ENCODE measurements around the gene DNM3.

DNM3 gene

DNA sequence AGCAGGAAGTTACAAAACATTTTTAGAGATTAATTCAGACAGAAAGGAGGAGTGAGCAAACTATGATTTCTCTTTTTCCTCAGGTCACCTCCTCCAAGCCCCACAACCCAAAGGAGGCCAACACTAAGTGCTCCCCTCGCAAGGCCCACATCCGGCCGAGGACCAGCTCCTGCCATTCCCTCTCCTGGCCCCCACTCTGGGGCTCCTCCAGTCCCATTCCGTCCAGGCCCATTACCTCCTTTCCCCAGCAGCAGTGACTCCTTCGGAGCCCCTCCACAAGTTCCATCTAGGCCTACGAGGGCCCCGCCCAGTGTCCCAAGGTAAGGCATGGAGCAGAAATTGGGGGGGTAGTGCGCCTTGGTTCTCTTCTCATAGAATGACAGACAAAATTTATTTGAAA, 547.2 kb downstream of the DNM3 start:
- in situ Hi-C loops (cut with MboI; ENCODE audit: low pct_unique_long_range_greater_than_20kb, low sequenced_read_pairs, unreplicated experiment), result loop anchor here (25.0 kb wide), 1 partner anchor 201 kb away; no protein-coding TSS in a partner anchor
- TF ChIP-seq, protein P1, sequence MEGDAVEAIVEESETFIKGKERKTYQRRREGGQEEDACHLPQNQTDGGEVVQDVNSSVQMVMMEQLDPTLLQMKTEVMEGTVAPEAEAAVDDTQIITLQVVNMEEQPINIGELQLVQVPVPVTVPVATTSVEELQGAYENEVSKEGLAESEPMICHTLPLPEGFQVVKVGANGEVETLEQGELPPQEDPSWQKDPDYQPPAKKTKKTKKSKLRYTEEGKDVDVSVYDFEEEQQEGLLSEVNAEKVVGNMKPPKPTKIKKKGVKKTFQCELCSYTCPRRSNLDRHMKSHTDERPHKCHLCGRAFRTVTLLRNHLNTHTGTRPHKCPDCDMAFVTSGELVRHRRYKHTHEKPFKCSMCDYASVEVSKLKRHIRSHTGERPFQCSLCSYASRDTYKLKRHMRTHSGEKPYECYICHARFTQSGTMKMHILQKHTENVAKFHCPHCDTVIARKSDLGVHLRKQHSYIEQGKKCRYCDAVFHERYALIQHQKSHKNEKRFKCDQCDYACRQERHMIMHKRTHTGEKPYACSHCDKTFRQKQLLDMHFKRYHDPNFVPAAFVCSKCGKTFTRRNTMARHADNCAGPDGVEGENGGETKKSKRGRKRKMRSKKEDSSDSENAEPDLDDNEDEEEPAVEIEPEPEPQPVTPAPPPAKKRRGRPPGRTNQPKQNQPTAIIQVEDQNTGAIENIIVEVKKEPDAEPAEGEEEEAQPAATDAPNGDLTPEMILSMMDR (IDR thresholded peaks at IDR 0.05; ENCODE audit: extremely low read depth, insufficient read depth, missing control alignments), result no peak

DNA sequence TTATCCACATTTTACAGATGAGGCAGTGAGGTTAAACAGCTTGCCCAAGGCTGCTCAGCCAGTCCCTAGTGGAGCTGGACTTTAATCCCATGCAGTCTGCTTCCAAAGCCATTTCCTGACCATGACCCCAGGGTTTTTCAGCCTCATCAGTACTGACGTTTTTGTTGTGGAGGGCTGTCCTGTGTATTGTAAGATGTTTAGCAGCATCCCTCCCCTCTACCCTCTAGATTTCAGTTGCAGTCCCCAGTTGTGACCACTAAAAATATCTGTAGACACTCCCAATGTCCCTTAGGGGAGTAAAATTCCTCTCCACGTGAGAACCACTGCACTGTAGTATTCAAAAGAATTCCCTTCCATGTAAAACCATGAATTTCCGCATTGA, 549.0 kb downstream of the DNM3 start:
- in situ Hi-C loops (cut with MboI; ENCODE audit: low pct_unique_long_range_greater_than_20kb, low sequenced_read_pairs, unreplicated experiment), result loop anchor here (10.0 to 25.0 kb wide), 3 partner anchors 45 to 385 kb away; no protein-coding TSS in a partner anchor
- TF ChIP-seq, protein P1 (IDR thresholded peaks at IDR 0.05; ENCODE audit: extremely low read depth, insufficient read depth, missing control alignments), result no peak
- DNase-seq (ENCODE audit: low spot score), result no peak

More for the DNA sequence above, 547.2 kb downstream of the DNM3 start:
- DNase-seq (ENCODE audit: low spot score), result no peak

DNA sequence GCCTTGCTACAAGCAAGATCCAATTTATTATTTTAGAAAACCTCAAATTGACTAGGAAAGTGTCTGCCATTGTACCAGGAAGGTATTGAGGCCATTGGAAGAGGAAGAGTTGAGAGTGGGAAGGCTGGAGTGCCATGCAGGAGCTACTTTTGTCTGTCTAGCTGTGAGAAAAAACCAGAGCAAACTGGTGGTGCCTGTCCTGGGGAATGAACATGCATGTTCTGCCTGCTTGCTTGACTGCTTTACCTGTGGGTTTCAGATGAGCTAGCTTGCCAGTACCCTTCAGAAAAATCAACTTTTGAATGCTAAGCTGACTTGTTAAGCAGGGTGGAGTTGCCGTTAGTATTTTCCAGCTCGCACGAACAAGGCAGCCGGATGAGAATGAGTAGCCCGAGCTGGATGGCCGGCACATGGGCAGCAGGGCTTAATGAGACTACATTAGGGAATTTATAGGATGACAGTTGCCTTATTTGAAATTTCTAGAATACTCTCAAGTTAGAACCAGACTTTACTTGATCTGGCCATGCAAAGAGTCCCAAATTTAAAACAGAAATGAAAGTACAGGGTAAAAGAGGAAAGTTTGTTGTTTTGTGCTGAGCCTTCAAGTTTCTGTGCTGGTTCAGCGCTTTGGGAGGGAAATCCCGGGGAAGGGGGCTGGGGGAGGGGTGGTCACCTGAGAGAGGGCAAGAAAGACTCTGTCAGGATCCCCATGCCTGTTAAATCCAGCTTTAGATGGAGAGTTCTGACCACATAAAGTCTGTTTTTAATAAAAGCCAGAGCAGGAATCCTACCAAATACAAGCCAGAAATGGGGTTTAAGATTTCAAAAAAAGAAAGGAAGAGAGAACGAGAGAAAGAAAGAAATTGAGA, 549.6 kb downstream of the DNM3 start:
- DNase-seq (ENCODE audit: low spot score), result peak; percentile 49
- in situ Hi-C loops (cut with MboI; ENCODE audit: low pct_unique_long_range_greater_than_20kb, low sequenced_read_pairs, unreplicated experiment), result loop anchor here (10.0 to 25.0 kb wide), 3 partner anchors 46 to 386 kb away; no protein-coding TSS in a partner anchor
- TF ChIP-seq, protein P1 (IDR thresholded peaks at IDR 0.05; ENCODE audit: extremely low read depth, insufficient read depth, missing control alignments), result no peak

DNA sequence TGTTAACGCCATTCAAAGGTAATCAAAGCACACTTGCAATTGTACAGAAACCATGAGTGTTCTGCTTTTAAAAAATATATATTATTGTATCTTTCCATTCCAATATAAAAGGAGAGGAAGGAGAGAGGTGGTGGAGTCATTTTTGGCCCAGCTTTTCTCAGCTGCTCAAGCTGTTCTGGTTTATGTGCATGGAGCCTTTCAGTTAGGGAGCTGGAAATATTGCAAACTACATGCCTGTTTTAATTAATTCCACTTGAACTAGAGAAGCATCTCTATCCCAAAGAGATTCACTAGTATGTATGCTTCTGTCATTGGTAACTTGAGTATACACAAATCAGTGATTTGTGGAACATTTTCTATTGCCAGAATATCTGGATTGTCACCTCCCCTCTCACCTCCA, 550.7 kb downstream of the DNM3 start:
- no peak for DNase-seq (ENCODE audit: low spot score)
- TF ChIP-seq, protein P1 (IDR thresholded peaks at IDR 0.05; ENCODE audit: extremely low read depth, insufficient read depth, missing control alignments), result no peak
- in situ Hi-C loops (cut with MboI; ENCODE audit: low pct_unique_long_range_greater_than_20kb, low sequenced_read_pairs, unreplicated experiment), result loop anchor here (10.0 to 25.0 kb wide), 3 partner anchors 47 to 387 kb away; no protein-coding TSS in a partner anchor

DNA sequence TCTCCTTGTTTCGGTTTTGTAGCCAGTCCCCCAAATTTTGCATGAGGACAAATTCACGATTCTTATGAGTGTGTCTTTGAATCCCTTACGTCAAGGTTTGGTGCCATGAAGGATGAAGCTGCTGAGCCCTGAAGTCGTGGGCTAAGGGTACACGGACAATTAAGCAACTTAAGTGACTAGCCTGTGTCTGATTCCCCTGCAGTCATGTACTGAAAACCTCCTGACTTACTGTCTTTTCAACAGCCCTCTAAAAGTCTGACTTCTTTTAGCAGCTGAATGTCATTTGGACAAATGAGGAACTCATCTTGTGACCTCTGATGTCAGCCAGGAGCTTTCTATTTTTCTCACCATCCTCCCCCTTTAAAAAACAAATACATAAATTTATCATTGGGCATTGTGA, 552.1 kb downstream of the DNM3 start:
- TF ChIP-seq, protein P1 (IDR thresholded peaks at IDR 0.05; ENCODE audit: extremely low read depth, insufficient read depth, missing control alignments), result no peak
- peak; percentile 24 for DNase-seq (ENCODE audit: low spot score)
- in situ Hi-C loops (cut with MboI; ENCODE audit: low pct_unique_long_range_greater_than_20kb, low sequenced_read_pairs, unreplicated experiment), result loop anchor here (10.0 to 25.0 kb wide), 3 partner anchors 49 to 389 kb away; no protein-coding TSS in a partner anchor

DNA sequence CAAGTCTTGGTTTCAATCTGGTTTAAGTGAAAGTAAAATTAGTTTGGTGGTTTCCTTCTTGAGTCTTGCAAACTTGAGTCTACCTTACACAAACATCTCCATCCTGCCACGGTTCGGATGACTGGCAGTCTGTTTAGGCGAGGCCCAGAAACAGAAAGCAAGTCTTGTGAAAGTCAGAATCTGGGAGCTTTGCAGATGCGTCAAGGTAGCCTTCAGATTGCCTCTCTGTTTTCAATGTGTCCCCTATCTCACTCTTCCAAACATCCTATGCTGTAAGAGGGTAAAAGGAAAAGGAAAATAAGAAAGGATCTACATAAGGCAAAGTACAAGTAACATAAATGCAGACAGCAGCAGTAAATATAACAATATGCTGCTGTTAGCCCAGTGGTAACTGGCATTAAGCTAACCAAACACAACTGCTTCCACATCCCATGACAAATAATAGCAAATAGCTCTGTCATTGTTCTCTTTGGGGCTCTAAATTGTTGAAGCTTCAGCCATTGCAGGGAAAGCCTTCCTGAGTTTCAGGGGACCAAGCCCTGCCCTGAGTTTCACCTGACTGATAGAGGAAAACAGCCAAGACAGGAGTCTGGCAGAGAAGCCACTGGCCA, 552.9 kb downstream of the DNM3 start:
- TF ChIP-seq, protein P1 (IDR thresholded peaks at IDR 0.05; ENCODE audit: extremely low read depth, insufficient read depth, missing control alignments), result no peak
- in situ Hi-C loops (cut with MboI; ENCODE audit: low pct_unique_long_range_greater_than_20kb, low sequenced_read_pairs, unreplicated experiment), result loop anchor here (10.0 to 25.0 kb wide), 3 partner anchors 49 to 389 kb away; no protein-coding TSS in a partner anchor
- DNase-seq (ENCODE audit: low spot score), result peak; percentile 56

Data from GM13977 (cell line).